HG03139 (cell line): ENCODE results near the gene GAS2L1.
"Not testable (repeated sequence)": the region's sequence is repeated elsewhere in the genome, so short reads cannot be mapped to it uniquely, and the experiment has no call there.

Source experiments
- ATAC-seq: cut with Tn5 transposase; IDR thresholded peaks from one replicate; pipeline ENCODE4 v1.9.1; 2021; ENCODE audit not compliant: unreplicated experiment

Gene GAS2L1

DNA sequence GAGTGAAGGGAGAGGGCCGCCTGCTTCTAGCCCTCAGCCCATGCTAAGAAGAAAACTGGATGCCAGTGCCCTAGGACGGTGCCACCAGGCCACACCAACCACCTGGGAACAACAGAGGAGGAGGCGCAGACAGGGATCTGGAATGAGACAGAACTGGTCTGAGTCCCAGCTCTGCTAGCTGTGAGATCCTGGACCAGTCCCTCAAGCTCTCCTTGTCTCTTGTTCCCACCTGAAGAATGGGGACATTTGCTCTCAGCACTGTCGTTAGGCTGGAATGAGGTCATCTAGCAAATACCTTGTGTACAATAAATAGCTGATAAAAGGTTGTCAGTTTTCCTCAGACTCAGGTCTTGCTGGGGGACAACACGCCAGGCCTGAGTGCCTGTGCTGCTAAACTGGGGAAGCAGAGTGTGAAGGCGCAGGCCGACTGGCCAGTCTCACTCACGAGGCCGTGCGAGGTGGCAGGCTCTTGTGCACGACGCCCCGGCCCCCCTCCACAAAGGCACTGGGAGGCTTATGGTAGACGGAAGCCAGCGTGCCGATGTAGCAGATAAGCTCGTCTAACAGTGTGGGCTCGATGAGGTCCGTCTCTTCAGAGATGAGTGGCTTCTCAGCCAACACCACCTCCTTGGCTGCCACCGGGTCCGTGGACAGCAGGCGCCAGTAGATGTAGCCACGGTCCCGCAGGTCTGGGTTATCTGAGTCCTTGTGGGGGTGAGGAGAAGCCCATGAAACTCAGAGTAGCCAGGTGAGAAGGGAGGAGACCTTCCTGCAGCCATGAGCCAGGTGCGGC lies 34.8 kb downstream of the GAS2L1 start:
- no peak for ATAC-seq

GRCh38 chr22:29341849-29342127 lies 35.3 kb downstream of the GAS2L1 start:
- no peak for ATAC-seq

DNA sequence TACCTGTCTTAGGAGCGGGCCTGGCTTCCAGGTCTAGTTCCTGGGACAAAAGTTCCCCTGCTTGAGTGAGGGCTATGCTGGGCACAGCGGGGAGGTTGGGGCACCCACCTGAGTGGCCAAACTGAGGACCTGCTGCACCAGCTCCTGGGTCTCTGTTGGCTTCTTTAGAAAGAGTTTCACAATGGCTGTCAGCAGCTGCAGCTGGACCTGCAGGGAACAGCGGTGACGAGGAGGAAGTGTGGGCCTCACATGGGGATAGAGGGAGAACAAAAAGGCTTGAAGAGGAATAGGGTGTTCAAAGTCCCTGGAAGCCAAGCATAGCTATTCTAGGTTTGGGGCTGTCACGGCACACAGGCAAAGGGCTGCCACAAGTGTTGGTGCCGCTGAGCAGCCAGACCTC lies 35.7 kb downstream of the GAS2L1 start:
- no peak for ATAC-seq

- no peak for ATAC-seq
Observed at GRCh38 chr22:29342577-29343312, 36.3 kb downstream of the GAS2L1 start.

GRCh38 chr22:29343313-29343805 lies 36.9 kb downstream of the GAS2L1 start:
- no peak for ATAC-seq

GRCh38 chr22:29344137-29344536 lies 37.7 kb downstream of the GAS2L1 start:
- ATAC-seq, result no peak

- ATAC-seq, result not testable (repeated sequence)
Observed at GRCh38 chr22:29344889-29345288, 38.4 kb downstream of the GAS2L1 start.

DNA sequence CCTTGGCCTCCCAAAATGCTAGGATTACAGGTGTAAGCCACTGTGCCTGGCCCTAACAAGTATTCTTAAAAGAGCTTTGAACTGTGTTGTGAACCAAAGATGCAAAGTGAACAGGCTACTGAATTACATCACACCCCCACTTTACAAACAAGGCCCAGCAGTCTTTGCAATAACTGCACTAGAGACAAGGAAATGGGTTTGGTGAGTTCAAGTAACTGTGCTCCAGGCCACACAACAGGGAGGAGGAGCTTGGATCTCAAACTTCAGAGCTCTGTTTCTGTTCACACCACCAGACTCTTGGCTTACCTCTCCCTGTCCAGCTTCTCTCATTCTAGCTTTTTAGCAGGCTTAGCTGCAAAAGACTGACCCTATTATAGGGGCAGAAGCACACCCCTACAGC lies 39.5 kb downstream of the GAS2L1 start:
- ATAC-seq, result no peak

GRCh38 chr22:29346659-29347058 lies 40.2 kb downstream of the GAS2L1 start:
- no peak for ATAC-seq

DNA sequence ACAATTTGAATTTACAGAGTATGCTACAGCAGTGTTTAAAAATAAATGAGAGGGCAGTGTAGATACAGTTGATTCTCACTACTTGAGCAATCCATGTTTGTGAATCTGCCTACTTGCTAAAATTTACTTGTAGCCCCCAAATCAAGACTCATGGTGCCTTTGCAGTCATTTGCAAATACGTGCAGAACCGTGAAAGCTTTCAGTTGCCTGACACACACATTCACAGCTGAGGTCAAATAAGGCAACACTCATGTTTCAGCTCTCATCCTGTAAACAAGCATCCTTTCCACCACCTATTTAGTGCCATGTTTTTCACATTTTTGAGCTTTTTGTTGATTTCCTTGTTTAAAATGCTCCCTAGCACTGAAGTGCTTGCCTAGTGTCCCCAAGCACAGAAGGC lies 41.6 kb downstream of the GAS2L1 start:
- no peak for ATAC-seq

- no peak for ATAC-seq
Observed at GRCh38 chr22:29348956-29349355, 42.5 kb downstream of the GAS2L1 start.

- no peak for ATAC-seq
Observed at GRCh38 chr22:29351042-29351441, 44.6 kb downstream of the GAS2L1 start.

DNA sequence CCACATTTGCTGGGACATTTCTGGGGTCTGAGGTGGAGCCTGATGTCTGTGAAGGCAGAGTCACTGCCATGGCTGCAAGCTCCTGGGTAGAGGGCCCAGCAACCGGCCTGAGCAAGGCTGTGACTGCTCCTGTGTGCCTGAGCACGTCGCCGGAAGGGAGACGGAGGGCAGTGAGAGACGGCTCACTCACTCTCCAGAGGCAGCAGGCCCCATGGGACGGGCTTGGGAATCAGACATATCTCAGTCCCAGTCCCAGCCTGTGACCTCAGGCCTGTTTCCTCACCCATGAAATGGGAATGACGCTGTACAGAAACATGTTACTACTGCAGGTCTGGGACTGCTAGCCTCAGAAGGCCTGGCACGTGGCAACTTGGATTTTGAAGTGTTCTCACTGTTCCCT lies 45.4 kb downstream of the GAS2L1 start:
- ATAC-seq, result no peak

DNA sequence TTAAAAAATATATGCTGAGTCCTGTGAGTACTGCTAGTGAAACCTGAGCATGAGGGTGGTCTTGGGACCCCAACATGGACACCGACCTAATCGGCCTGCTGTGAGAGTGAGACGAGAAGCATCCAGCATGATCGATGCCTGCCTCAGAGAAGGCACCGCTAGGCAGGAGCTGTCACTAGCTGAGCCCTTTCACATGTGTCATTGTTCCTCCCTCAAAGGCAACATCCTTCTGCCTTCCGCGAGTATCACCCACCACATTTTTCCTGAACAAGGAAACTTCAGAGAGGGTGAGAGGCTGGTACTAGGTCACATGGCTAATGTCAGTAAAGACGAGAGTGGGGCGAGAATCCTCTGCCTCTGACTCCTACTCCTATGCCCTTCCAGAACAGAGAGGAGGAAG lies 46.3 kb downstream of the GAS2L1 start:
- ATAC-seq, result no peak

DNA sequence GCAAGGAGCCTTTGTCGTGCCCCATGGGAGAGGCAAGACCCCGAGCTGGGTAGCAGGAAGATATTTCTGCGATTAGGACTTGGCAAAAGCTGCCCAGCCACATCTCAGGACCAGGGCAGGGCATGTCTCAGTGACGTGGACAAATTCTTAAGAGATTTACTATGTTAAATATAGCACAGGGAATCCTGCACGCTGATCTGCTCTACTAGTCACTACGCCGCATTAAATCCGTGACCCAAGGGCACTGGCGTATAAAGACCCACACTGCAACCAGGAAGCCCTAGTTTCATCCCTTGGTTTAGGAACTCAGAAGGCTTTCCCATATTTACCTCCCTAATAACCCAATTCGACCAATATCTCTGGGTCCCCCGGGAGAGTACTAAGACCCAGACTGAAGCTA lies 46.8 kb downstream of the GAS2L1 start:
- ATAC-seq, result no peak

DNA sequence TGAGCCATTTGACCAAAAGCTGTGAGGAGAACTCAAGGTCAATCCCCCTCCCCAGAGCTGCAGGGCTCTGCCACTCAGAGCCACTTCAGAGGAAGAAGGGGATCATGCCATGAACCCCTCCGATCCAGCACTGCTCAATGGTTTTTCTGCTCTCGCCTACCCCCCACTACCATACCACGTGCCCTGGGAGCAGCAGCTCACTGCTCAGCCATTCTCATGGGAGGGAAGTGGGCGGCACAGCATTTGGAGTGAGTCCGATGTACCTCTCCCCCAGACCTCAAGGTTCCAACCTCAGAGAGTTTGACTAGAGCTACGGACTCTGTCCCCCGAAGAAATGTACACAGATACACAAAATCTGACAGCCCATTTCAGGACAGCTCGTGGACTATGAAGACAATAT lies 47.4 kb downstream of the GAS2L1 start:
- ATAC-seq, result no peak

- ATAC-seq, result not testable (repeated sequence)
Observed at GRCh38 chr22:29357193-29357890, 50.9 kb downstream of the GAS2L1 start.

DNA sequence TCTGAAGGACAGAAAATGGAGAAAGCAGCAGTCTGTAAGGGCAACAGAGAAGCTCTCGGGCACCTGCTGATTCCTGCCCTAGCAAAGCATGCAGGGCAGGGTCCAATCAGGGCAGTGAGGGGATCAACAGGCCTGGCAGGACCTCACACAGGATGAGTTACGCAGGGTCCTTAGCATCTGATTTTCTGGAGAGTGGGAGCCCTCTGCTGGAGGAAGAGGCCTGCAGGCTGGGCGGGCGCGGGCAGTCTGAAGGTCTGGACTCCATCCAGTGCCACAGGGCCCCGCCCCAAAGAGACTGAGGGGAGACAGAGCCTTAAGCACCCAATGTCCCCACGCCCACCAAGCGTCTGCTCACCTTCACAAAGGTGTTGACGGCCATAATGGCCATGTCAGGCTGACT lies 53.0 kb downstream of the GAS2L1 start:
- ATAC-seq, result no peak
